K562 (cell line): ENCODE data around the gene PLEKHO1. TPM values are rescaled to one million over a fixed set of nuclear protein-coding genes. Genes with fewer than 3 reads are reported as not detected.
"Not testable (repeated sequence)": the region's sequence is repeated elsewhere in the genome, so short reads cannot be mapped to it uniquely, and the experiment has no call there.

Source experiments
- ATAC-seq: fragments of 200-7000 bp; cut with Tn5 transposase; 3 replicates; pipeline ENCODE4 v1.9.1; 2020; ENCODE audit warnings: moderate library complexity
- BruUV-seq: library from RNA; stranded (reverse); fragments of 400-500 nt; replicated peaks from 2 replicates; lab custom pipeline; 2021; lab: Mats Ljungman, UMichigan
- CTCF ChIA-PET: fragments of 300-600 bp; formaldehyde crosslinking; extraction: SDS; loops from one replicate; lab custom pipeline; 2021; ENCODE audit warnings: low intra/inter-chr PET ratio; lab: Yijun Ruan, JAX
- POLR2A ChIA-PET: fragments of 300-600, 350-650 bp; sonication (Branson Sonifier 250); formaldehyde crosslinking; extraction: SDS; loops from one replicate; lab custom pipeline; 2021; ENCODE audit warnings: antibody characterized with exemption, inconsistent platforms; lab: Yijun Ruan, JAX
- DNase-seq, 4 experiments: peaks; one replicate each; pipeline versions ENCODE4 v3.0.0 to v3.0.0-alpha.2; 2011 to 2018; ENCODE audit warnings: low spot score in 3 of 4, mixed read lengths in 3 of 4; ENCODE audit errors: extremely low read depth in 1 of 4
- FAIRE-seq: peaks from 2 replicates; lab custom pipeline; 2011; peaks lifted over from hg19 to GRCh38; lab: Jason Lieb, UNC
- H2AFZ ChIP-seq: 2 replicates; pipeline ENCODE4 v1.6.0; 2011; ENCODE audit warnings: low read depth, low read length, control low read depth, inconsistent platforms
- H3K27ac ChIP-seq: fragments of 200-600 bp; 3 replicates; pipeline ENCODE4 v1.8.0; 2011; ENCODE audit warnings: low read depth, mild to moderate bottlenecking, control low read depth, inconsistent platforms, low read length, moderate library complexity, mixed read lengths; ENCODE audit errors: extremely low read depth
- H3K27me3 ChIP-seq, 2 experiments: fragments of 300-600 bp in 1 of 2; 2 replicates in 1 of 2; 3 replicates in 1 of 2; pipeline versions ENCODE4 v1.6.0 to v1.8.0; 2011; ENCODE audit warnings: inconsistent platforms in 2 of 2, low read length in 2 of 2, mild to moderate bottlenecking in 1 of 2, mixed read lengths in 1 of 2, moderate library complexity in 1 of 2; ENCODE audit not compliant: control insufficient read depth in 2 of 2, insufficient read depth in 2 of 2
- H3K36me3 ChIP-seq: fragments of 300-600 bp; 3 replicates; pipeline ENCODE4 v1.8.0; 2011; ENCODE audit warnings: mild to moderate bottlenecking, low read length, inconsistent platforms; ENCODE audit not compliant: control insufficient read depth, insufficient read depth
- H3K4me1 ChIP-seq, 2 experiments: fragments of 200-600 bp in 1 of 2; replicated peaks in 1 of 2; 2 replicates in 1 of 2; 3 replicates in 1 of 2; pipeline versions ENCODE4 v1.5.1 to v1.8.0; 2011; ENCODE audit warnings: inconsistent platforms in 2 of 2, low read length in 2 of 2, mild to moderate bottlenecking in 1 of 2, mixed read lengths in 1 of 2, moderate library complexity in 1 of 2; ENCODE audit not compliant: control insufficient read depth in 2 of 2, insufficient read depth in 2 of 2
- H3K4me2 ChIP-seq: 2 replicates; pipeline ENCODE4 v1.6.1; 2011; ENCODE audit warnings: low read length, control low read depth, inconsistent platforms, mixed read lengths; ENCODE audit not compliant: insufficient read depth
- H3K4me3 ChIP-seq: fragments of 200-600 bp; sonication (generic), shearing (Covaris generic); 2 replicates; pipeline ENCODE4 v1.5.1; 2016; ENCODE audit warnings: control low read depth, inconsistent platforms
- H3K79me2 ChIP-seq: fragments of 200-600 bp; 3 replicates; pipeline ENCODE4 v1.8.0; 2011; ENCODE audit warnings: low read length, inconsistent platforms; ENCODE audit not compliant: control insufficient read depth, insufficient read depth
- H3K9ac ChIP-seq, 2 experiments: 2 replicates each; pipeline versions ENCODE4 v1.6.0 to v1.6.1; 2011; ENCODE audit warnings: low read depth in 2 of 2, low read length in 2 of 2, control low read depth in 1 of 2, inconsistent platforms in 1 of 2, mild to moderate bottlenecking in 1 of 2, mixed read lengths in 1 of 2; ENCODE audit not compliant: insufficient read depth in 1 of 2
- H3K9me1 ChIP-seq: one replicate; pipeline ENCODE4 v1.6.0; 2011; ENCODE audit warnings: inconsistent platforms, mild to moderate bottlenecking, low read length, moderate library complexity; ENCODE audit not compliant: control insufficient read depth, insufficient read depth
- H3K9me3 ChIP-seq: replicated peaks from 2 replicates; pipeline ENCODE4 v1.5.1; 2011; ENCODE audit warnings: low read depth, low read length, inconsistent platforms; ENCODE audit not compliant: control insufficient read depth, insufficient read depth
- H4K20me1 ChIP-seq: replicated peaks from 2 replicates; pipeline ENCODE4 v1.6.1; 2011; ENCODE audit warnings: low read length, inconsistent platforms, mixed read lengths; ENCODE audit not compliant: control insufficient read depth, insufficient read depth
- BCOR ChIP-seq: fragments of 450-650 bp; IDR thresholded peaks from 2 replicates; pipeline ENCODE4 v1.6.1; 2016
- DMBX1 ChIP-seq: fragments of 250-450 bp; sonication (Bioruptor Pico); IDR thresholded peaks from 2 replicates; pipeline ENCODE4 v1.8.0; 2022; ENCODE audit warnings: inconsistent platforms, mild to moderate bottlenecking, moderate library complexity, borderline replicate concordance
- MGA ChIP-seq: fragments of 450-650 bp; IDR thresholded peaks from 2 replicates; pipeline ENCODE4 v1.6.1; 2016; ENCODE audit warnings: mild to moderate bottlenecking, moderate library complexity
- RBFOX2 ChIP-seq: fragments of 200-400 bp; formaldehyde crosslinking; IDR thresholded peaks from 2 replicates; pipeline ENCODE4 v1.6.1; 2017; ENCODE audit warnings: low read depth, mild to moderate bottlenecking, low read length, moderate library complexity
- ZNF592 ChIP-seq: fragments of 450-650 bp; IDR thresholded peaks from 2 replicates; pipeline ENCODE4 v1.6.1; 2017; ENCODE audit warnings: antibody characterized with exemption, mild to moderate bottlenecking
- WGBS: fragments of 100-300 bp; shearing (Covaris generic); methylation state at CpG from one replicate; pipeline ENCODE4 v1.1.6; 2016; ENCODE audit warnings: low coverage, mixed read lengths; ENCODE audit not compliant: insufficient coverage; ENCODE audit errors: missing lambda C conversion rate; 5-methylcytosine and 5-hydroxymethylcytosine counted together
- in situ Hi-C: fragments of 300-500 bp; cut with MboI; formaldehyde crosslinking; loops from 4 replicates; pipeline ENCODE4 v1.15.0; 2018; ENCODE audit warnings: inconsistent platforms, mixed read lengths
- intact Hi-C: fragments of 100-400 bp; cut with micrococcal nuclease; formaldehyde crosslinking; loops from 2 replicates; pipeline ENCODE4 v1.14.2; 2022
- polyA plus RNA-seq, 8 experiments: library from polyadenylated mRNA; depleted of rRNA in 4 of 8; stranded (reverse) in 5 of 8; unstranded in 3 of 8; fragments of >200 nt; fragmentation: Nextera tagmentation in 2 of 8; fragmentation: Illumina TruSeq in 1 of 8; extraction: Ambion mirVana in 2 of 8; extraction: Trizol in 1 of 8; gene quantifications; 2 replicates each; pipeline versions ENCODE4 v1.2.1 to v1.2.3, GENCODE V29; 2011 to 2014; ENCODE audit warnings: inconsistent platforms in 1 of 8, missing spikeins in 1 of 8
- total RNA-seq, 7 experiments: library from RNA; depleted of rRNA in 6 of 7; stranded (reverse); fragments of >200 nt in 6 of 7; fragmentation: Illumina TruSeq in 2 of 7; extraction: Trizol in 2 of 7; gene quantifications; 2 replicates each; pipeline versions ENCODE4 v1.2.1 to v1.2.3, GENCODE V29; 2011 to 2021; ENCODE audit warnings: low replicate concordance in 1 of 7

PLEKHO1 gene
- total and polyA plus RNA-seq, 9 of the 15 experiments (the other 6 are each of a cell fraction or from before 2014, with no cell fraction given) = 0.39 to 16.2 (median 9.6) TPM

GRCh38 chr1:150186438-150186788 is 36.7 kb downstream of the PLEKHO1 start:
- BruUV-seq, H3K9me3 ChIP-seq, H3K27me3 ChIP-seq, H3K9me1 ChIP-seq, H3K79me2 ChIP-seq, H3K36me3 ChIP-seq, H4K20me1 ChIP-seq, H3K4me3 ChIP-seq, in situ Hi-C loops, DNase-seq, FAIRE-seq: not testable (repeated sequence)
- Histone ChIP-seq H2AFZ (peak overlapping the region; percentile 78), H3K4me1 (peaks cover 4 to 12% of the 10 kb centered on the region in 2 experiments; a peak in 4 of 5 replicates), H3K9ac (peak overlapping the region in 1 of 2 experiments; percentile 23; a peak in 1 of 4 replicates), H3K4me2 (peak overlapping the region; percentile 19; the same call in 1 of the 2 replicates), H3K27ac (peak overlapping the region; percentile 43; the same call in 2 of the 3 replicates)
- POLR2A ChIA-PET = interaction anchor here (0.7 to 2.9 kb wide), 7 partner anchors 18 to 299 kb away, joined by 3 to 27 read pairs (median 3); a partner anchor contains a TSS
- WGBS = 58% methylated on average over 7 of the region's 7 CpGs
- intact Hi-C loops = loop anchor here (2.0 to 5.0 kb wide), 3 partner anchors 18 to 224 kb away; partner anchors contain the start of gene VPS45
- CTCF ChIA-PET = interaction anchor here (0.6 to 2.2 kb wide), 4 partner anchors 95 to 298 kb away, joined by 5 to 19 read pairs (median 7); a partner anchor contains a TSS
- ATAC-seq = peak; percentile 29
- TF ChIP-seq DMBX1 (CRISPR knock-in tag) (peak; percentile 13; the same call in 1 of the 2 replicates), ZNF592 (0 out of 2 replicates have a peak, but pooled peaks have one; percentile 36), MGA (0 out of 2 replicates have a peak, but pooled peaks have one; percentile 12), BCOR (peak; percentile 7; the same call in 1 of the 2 replicates), RBFOX2 (peak; percentile 31; the same call in 1 of the 2 replicates)
